Astrocyte of the cerebellum (primary cell): Measurements from ENCODE around the gene NOXRED1.

Experiments
- DNase-seq: peaks from one replicate; pipeline ENCODE4 v3.0.0-alpha.2; 2011; ENCODE audit warnings: low read depth
- H3K4me3 ChIP-seq: 2 replicates; pipeline ENCODE4 v1.5.1; 2011; ENCODE audit warnings: mild to moderate bottlenecking, low read depth, low read length, moderate library complexity
- in situ Hi-C: cut with HindIII; loops from 2 replicates; pipeline ENCODE4 v1.10.0; 2017; ENCODE audit warnings: low sequenced_read_pairs
- TF ChIP-seq, protein P1 (sequence below): IDR thresholded peaks from 2 replicates; pipeline ENCODE4 v1.5.1; 2012; ENCODE audit warnings: low read length, low read depth, moderate library complexity, mild to moderate bottlenecking; ENCODE audit errors: missing control alignments

Gene NOXRED1, protein sequence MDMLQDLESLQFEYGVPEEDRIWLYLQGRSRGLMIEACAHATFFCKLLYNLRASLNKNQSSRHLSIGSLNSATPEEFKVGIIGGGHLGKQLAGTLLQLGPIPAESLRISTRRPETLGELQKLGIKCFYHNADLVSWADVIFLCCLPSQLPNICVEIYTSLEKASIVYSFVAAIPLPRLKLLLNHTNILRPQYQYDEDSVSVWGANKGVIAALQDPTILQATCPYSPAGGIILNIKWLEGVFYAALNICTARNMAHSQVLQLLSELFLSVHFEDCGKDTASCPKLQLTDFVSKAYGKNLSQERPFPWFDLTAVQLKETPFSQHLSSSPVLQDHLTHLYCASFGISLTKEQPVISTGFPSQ

DNA sequence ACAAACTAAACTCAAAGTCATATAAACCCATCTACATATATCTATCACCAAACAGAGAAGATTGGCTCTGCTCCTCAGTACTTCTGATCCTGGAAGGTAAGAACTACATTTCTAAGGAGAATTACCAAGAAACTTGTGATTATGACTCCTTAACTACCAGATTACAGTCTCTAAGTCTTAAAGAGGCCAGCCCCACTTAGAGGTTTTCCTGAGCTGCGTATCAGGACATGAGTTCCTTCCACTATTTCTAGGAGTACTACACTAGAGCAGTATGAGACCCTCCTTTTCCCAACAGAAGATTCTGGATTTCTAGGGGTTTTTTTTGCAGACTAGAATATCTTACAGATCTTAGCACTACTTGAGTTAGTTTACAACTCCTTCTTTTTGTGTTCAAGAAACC, at the start of gene NOXRED1:
Gene NOXRED1, minus strand, starts transcription at position 101 of the 400 bp plus-strand sequence. CDS start 634 bp downstream, outside the sequence.
- in situ Hi-C loops, result no loop called here
- TF ChIP-seq, protein P1, sequence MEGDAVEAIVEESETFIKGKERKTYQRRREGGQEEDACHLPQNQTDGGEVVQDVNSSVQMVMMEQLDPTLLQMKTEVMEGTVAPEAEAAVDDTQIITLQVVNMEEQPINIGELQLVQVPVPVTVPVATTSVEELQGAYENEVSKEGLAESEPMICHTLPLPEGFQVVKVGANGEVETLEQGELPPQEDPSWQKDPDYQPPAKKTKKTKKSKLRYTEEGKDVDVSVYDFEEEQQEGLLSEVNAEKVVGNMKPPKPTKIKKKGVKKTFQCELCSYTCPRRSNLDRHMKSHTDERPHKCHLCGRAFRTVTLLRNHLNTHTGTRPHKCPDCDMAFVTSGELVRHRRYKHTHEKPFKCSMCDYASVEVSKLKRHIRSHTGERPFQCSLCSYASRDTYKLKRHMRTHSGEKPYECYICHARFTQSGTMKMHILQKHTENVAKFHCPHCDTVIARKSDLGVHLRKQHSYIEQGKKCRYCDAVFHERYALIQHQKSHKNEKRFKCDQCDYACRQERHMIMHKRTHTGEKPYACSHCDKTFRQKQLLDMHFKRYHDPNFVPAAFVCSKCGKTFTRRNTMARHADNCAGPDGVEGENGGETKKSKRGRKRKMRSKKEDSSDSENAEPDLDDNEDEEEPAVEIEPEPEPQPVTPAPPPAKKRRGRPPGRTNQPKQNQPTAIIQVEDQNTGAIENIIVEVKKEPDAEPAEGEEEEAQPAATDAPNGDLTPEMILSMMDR, result no peak
- no peak for DNase-seq
- H3K4me3 ChIP-seq, result no peak within 1 kb of the TSS

DNA sequence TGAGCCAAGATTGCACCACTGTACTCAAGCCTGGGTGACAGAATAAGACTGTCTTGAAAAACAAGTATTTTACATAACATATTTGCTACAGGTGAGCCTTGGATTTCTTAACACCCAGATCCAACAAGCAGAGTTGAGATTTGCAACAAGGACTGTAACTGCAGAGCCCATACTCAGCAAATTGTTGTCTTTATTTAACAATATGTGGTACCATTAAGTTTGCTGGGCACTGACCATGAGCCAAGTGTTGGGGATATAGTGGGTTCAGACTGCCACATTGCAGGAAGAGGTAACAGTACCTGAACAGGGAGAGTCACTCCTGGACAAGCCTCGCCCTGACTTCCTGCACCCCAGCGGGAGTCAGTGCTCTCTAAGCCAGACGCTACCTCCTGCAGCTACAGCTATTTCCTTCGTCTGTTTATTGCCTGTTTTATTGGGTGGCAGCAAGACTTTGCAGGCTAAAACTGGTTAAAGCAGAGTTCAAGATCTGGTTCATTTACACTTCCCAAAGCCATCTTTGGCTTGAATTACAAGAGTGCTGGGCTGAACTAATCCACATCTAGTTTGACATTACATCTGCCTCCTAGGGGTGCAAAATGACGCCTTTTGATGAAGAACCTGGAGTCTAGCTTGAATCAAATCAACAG, 47.0 kb upstream of the NOXRED1 start:
- no peak overlapping the region for H3K4me3 ChIP-seq
- in situ Hi-C loops, result no loop called here
- TF ChIP-seq, protein P1, result no peak
- DNase-seq, result no peak

DNA sequence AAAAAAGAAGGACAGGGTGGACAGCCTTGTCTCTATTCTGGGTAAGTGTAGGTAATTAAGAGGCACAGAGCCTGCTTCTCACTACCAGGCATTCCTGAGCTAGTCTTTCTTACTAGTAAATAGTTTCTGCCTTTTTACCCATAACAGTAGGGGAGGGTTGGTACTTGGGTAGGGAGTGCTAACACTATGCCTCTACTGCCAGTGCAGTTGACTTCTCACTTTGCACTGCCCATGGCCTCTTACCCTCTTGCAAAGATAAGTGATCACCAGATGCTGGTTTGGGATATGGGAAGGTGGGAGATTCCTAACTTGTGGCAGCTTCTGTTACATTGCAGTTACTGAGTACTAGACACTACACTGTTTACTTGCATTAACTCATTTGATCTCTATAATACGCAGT, 46.2 kb upstream of the NOXRED1 start:
- no peak for DNase-seq
- TF ChIP-seq, protein P1, result no peak
- no peak overlapping the region for H3K4me3 ChIP-seq
- in situ Hi-C loops, result no loop called here

DNA sequence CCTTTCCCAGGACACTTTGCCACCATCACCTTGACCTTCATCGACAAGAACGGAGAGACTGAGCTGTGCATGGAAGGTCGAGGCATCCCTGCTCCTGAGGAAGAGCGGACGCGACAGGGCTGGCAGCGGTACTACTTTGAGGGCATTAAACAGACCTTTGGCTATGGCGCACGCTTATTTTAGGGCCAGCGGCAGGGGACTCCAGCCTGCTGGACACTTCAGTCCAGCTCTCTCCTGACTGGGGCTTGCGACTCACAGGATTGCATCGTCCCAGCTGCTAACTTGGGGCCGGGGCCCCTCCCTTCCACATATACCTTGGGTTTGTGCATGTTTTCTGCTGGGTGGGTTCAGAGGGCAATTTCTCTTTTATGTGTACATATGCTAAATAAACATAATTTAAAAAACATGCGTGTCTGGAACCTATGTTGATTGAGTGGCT, 45.8 kb upstream of the NOXRED1 start:
- DNase-seq, result no peak
- H3K4me3 ChIP-seq, result no peak overlapping the region
- TF ChIP-seq, protein P1, result no peak
- in situ Hi-C loops, result no loop called here

DNA sequence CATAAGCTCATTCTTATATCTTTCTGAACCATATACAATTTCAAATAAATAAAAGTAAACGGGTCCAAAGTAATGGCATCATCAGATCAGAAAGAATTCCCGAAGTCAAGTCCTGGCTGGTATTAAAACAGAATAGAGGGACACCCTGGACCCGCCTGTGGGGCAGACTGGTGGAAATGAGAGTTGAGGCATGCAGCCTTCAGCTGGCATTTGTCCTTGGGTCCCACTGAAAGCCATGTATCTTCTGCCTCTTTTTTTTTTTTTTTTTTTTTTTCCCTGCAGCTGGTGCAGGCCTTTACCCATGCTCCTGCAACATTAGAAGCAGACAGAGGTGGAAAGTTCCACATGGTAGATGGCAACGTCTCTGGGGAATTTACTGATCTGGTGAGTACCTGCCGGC, 44.5 kb upstream of the NOXRED1 start:
- in situ Hi-C loops, result no loop called here
- TF ChIP-seq, protein P1, result no peak
- DNase-seq, result no peak
- H3K4me3 ChIP-seq, result no peak overlapping the region

DNA sequence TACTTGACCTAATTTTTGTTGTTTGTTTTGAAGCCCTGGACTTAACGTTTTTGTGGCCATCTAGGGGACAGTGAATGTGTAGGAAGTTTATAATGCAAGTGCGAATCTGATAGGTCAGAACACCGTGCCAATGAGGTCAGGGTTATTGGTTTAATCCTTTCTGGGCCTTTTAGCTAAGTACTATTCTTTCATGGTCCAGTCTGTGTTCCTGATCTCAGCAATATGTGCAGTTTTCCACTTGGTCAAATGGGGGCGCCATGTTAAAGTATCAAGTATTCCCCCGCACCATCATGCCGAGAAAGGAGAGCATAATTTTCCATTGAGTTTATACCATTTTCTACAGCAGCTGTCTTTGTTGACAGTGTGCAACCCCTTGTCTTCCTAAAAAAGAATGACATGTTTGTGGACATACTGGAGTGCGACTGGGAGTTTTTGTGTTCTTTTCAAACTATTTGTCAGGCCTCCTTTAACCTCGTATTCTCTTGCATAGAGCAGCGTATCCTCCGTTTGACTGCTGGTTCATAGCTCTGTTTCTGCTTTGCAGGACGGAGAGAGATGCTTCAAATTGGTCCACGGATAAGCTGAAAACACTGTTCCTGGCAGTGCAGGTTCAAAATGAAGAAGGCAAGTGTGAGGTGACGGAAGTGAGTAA, 35.9 kb upstream of the NOXRED1 start:
- TF ChIP-seq, protein P1, result peak; percentile 79
- peak; percentile 65 for DNase-seq
- in situ Hi-C loops, result no loop called here
- H3K4me3 ChIP-seq, result peak overlapping the region; percentile 98
